IPS-NIHi11 (cell line): Measurements from ENCODE around the gene SMURF2.
"Not testable (repeated sequence)": the region's sequence is repeated elsewhere in the genome, so short reads cannot be mapped to it uniquely, and the experiment has no call there.

Source experiments
- DNase-seq: peaks from one replicate; pipeline ENCODE4 v3.0.0; 2012; ENCODE audit warnings: mixed read lengths, low spot score

SMURF2 gene

GRCh38 chr17:64630309-64631223 is 31.5 kb downstream of the SMURF2 start:
- no peak for DNase-seq

GRCh38 chr17:64628641-64629040 is 33.5 kb downstream of the SMURF2 start:
- no peak for DNase-seq

- DNase-seq, result no peak
Measured at GRCh38 chr17:64627797-64628196, 34.3 kb downstream of the SMURF2 start.

- no peak for DNase-seq
Measured at GRCh38 chr17:64626827-64627226, 35.3 kb downstream of the SMURF2 start.

GRCh38 chr17:64625541-64625940 is 36.6 kb downstream of the SMURF2 start:
- no peak for DNase-seq

- DNase-seq, result no peak
Measured at GRCh38 chr17:64622931-64623654, 39.0 kb downstream of the SMURF2 start.

- no peak for DNase-seq
Measured at GRCh38 chr17:64621772-64622171, 40.3 kb downstream of the SMURF2 start.

GRCh38 chr17:64618848-64619247 is 43.3 kb downstream of the SMURF2 start:
- DNase-seq, result no peak

- no peak for DNase-seq
Measured at GRCh38 chr17:64617125-64617780, 44.9 kb downstream of the SMURF2 start.

- no peak for DNase-seq
Measured at GRCh38 chr17:64615028-64615677, 47.0 kb downstream of the SMURF2 start.

- DNase-seq, result no peak
Measured at GRCh38 chr17:64614266-64615027, 47.7 kb downstream of the SMURF2 start.

- DNase-seq, result no peak
Measured at GRCh38 chr17:64611369-64611768, 50.7 kb downstream of the SMURF2 start.

GRCh38 chr17:64610244-64610643 is 51.9 kb downstream of the SMURF2 start:
- DNase-seq, result not testable (repeated sequence)

GRCh38 chr17:64608571-64608981 is 53.5 kb downstream of the SMURF2 start:
- no peak for DNase-seq

- DNase-seq, result no peak
Measured at GRCh38 chr17:64607862-64608565, 54.1 kb downstream of the SMURF2 start.

- DNase-seq, result not testable (repeated sequence)
Measured at GRCh38 chr17:64604532-64604931, 57.6 kb downstream of the SMURF2 start.

GRCh38 chr17:64603987-64604386 is 58.1 kb downstream of the SMURF2 start:
- no peak for DNase-seq

- no peak for DNase-seq
Measured at GRCh38 chr17:64599827-64600226, 62.3 kb downstream of the SMURF2 start.

GRCh38 chr17:64599187-64599676 is 62.9 kb downstream of the SMURF2 start:
- DNase-seq, result no peak

GRCh38 chr17:64598672-64599071 is 63.4 kb downstream of the SMURF2 start:
- DNase-seq, result no peak

- DNase-seq, result no peak
Measured at GRCh38 chr17:64596988-64597387, 65.1 kb downstream of the SMURF2 start.
